Suprapubic skin (tissue), 3 donors: Measurements from ENCODE around the gene SSRP1.

Experiments
- CTCF ChIP-seq, 2 donors: fragments of 200-600 bp in 1 of 2; fragments of 450-650 bp in 1 of 2; sonication (generic) in 1 of 2; IDR thresholded peaks; one replicate each; pipeline ENCODE4 v1.5.1; 2016 to 2019; ENCODE audit warnings: antibody characterized with exemption in 2 of 2, mild to moderate bottlenecking in 1 of 2, moderate library complexity in 1 of 2
- POLR2AphosphoS5 ChIP-seq, 3 donors: sonication (generic); formaldehyde crosslinking; IDR thresholded peaks; one replicate each; pipeline ENCODE4 v1.6.1; 2017; ENCODE audit warnings: antibody characterized with exemption in 3 of 3

DNA sequence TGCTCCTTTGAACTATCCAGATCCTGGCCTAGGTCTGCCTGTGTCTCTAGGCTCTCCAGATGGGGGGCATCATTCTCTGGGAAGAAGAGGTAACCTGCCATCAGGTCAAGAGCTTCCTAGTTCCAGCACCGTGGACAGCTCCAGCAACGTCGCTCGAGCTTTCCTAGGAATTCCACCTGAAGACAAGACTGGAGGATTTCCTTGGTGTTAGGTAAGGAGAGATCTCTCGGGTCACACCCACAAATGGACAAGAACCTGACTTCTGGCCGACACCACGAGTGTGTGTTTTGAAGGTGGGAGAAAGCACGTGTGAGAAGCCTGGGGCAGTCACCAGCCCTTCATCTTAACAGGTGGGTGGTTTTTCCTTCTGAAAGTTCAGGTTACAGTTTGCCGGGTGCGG is 44.0 kb upstream of the SSRP1 start:
- no peak for TF ChIP-seq CTCF (IDR thresholded peaks at IDR 0.05)
- no peak for TF ChIP-seq POLR2AphosphoS5 (IDR thresholded peaks at IDR 0.05)
